Activated CD4-positive, alpha-beta T cell treated with anti-CD3 and anti-CD28 coated beads, Interleukin-2, amount 50 U/mL, for 4 hours (primary cell): ENCODE measurements around the gene IQCE.
"Not testable (repeated sequence)": the region's sequence is repeated elsewhere in the genome, so short reads cannot be mapped to it uniquely, and the experiment has no call there.

Source experiments
- DNase-seq, 2 experiments: peaks; one replicate each; pipeline ENCODE4 v3.0.0-alpha.2; 2020

Gene IQCE

DNA sequence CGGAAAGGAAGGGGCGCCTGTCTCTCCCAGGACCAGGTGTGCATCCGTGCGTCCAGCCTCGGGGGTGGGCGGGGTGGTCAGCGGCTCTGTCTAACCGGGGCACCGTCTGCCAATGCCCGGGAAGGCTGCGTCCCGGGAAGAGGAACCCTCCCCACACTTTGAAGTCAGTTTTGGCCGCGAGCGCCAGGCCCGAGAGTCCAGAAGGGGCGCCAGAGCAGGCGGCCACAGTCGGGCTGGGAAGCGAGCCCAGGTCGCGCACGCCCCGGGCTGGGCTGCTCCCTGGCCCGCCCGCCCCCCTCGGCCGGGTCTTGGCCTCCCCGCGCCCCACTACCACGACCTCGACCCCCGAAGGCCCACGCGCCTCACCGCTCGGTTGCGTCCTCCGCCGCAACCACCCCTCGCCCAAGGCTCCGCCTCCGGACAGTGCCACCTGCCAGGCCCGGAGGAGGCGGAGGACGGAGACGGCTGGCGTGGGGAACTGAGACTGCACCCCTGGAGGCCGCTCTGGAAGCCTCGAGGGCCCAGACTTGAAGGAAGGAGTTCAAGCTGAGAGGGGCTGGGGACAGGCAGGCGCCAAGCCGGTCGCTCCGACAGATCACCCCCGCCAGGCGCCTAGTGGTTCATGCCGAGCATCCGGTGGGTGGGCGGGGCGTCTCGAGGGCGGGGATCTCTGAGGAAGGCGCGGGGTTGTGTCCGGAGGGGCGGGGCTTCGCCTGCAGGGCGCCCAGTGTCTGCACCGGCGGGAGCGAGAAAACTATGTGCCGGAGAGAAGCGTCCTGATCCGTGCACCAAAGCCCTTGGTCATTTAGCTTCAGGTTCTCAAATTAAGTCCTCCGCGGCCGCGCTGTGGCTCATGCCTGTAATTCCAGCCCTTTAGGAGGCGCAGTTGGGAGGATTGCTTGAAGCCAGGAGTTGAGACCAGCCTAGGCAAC lies 3.4 kb upstream of the IQCE start, which contains the start of gene BRAT1:
BRAT1 (minus strand) TSS at position 404 of the 932 bp plus-strand sequence. CDS start 1,093 bp downstream, outside the sequence.
- DNase-seq = peak; percentile 94

DNA sequence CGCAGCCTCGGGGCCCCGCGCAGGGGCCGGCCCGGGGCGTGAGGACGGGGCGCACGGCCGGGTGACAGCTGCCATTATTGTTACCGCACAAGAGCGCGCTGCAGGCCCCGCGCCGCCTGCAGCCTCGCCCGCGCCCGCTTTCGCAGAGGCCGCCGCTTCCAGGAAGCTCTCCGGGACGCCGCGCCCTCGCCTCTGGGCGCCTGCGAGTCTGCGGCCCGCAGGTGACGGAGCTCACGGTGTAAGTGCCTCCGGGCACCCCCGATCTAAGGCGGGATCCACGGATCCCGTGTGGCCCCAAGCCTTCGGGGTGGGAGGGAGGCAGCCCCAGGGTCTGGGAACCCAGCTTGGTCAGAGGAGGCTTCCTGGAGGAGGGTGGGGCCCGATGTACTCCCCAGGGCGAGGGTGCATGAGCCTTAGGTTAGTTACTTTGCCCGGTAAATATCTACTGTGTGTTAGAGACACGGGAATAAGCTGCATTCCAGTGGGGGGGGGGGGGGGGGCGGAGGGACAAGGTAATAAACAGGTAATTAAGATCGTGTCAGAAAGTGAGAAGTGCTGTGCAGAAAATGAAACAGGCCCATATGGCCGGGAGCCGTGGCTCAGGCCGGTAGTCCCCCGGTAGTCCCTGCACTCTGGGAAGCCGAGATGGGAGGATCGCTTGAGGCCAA lies 638 bp downstream of the IQCE start:
- DNase-seq = no peak

DNA sequence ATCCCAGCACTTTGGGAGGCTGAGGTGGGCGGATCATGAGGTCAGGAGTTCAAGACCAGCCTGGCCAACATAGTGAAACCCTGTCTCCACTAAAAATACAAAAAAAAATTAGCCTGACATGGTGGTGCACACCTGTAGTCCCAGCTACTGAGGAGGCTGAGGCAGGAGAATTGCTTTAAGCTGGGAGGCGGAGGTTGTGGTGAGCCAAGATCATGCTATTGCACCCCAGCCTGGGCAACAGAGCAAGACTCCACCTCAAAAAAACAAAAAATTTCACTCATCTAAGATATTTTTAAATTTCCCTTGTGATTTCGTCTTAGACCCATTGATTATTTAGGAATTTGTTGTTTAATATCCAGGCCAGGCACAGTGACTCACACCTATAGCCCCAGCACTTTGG lies 5.2 kb downstream of the IQCE start:
- DNase-seq = not testable (repeated sequence)

DNA sequence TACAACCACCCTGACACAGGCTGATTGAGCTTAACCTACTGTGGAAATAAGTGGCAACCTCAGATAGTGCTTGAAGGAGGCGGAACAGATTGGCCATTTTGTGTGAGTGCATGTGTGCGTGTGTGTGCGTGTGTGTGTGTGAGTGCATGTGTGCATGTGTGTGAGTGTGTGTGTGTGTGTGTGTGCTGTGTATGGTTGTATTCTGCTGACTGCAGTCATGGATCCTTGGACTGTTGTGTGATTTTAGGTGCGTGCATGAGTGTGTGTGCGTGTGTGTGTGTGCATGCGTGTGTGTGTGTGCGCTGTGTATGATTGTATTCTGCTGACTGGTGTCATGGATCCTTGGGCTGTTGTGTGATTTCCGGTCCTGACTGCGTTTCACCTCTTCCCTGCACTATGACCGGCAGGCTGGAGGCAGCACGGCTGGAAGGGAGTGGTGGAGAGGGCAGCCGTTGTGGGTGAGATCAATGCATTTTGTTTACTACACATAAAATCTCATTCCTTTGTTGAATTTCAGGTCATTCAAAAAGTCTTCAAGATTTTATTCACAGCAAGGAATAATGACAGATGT lies 6.3 kb downstream of the IQCE start:
- DNase-seq = no peak

DNA sequence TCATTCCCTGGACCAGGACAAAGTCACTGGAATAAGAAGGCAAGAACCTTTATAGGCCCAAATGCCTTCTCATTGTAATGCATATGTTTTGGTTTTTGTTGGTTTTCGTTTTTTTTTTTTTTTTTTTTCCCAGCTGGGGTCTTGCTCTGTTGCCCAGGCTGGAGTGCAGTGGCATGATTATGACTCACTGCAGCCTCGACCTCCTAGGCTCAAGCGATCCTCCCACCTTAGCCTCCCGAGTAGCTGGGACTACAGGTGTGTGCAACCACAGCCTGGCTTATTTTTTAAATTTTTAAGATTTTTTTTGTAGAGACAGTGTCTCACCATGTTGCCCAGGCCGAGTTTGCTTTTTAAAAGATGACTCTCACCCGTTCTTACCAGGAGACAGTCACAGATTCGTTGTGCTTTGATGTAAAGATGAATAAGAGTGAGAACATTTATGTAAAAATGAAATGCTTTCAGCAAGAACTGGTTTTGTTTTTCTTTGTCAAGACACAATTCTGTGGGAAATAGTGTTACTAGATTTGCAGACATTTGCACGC lies 7.6 kb downstream of the IQCE start:
- DNase-seq = no peak

DNA sequence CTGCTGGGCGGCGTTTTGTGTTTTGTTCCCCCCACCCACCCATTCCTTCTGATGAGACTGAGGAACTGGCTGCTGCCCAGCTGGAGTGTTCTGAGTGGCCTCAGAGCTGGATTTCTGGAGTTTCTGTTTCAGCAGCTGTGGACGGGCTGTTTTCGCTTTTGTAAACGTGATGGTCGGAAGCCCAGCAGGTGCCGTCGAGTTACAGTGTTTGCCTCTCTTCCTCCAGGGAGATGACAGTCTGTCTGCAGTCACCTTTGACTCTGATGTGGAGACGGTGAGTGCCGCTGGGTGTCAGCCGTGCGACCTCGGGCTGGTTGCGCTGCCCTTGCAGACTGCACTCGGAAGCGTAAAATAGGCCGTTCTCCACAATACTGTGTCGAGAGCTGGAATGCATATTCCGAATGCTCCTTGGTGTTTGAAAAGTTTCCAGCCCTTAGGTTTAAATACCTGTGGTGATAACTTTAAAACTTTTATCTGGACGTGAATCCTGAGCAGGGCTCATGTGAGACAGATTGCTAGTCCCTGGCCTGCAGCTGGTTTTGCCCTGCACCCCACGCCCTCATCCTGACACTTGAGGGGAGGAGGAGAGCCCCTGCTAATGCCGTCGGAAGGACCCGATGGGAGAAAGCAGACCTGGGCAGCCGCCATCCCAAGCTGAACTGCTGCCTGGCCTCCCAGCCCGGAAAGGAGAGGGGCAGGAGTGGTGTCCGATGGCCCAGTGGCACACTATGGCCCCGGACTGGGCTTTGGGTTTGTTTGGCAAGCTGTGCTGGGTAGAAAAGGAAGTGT lies 8.3 kb downstream of the IQCE start:
- peak; percentile 13 to 20 for DNase-seq

DNA sequence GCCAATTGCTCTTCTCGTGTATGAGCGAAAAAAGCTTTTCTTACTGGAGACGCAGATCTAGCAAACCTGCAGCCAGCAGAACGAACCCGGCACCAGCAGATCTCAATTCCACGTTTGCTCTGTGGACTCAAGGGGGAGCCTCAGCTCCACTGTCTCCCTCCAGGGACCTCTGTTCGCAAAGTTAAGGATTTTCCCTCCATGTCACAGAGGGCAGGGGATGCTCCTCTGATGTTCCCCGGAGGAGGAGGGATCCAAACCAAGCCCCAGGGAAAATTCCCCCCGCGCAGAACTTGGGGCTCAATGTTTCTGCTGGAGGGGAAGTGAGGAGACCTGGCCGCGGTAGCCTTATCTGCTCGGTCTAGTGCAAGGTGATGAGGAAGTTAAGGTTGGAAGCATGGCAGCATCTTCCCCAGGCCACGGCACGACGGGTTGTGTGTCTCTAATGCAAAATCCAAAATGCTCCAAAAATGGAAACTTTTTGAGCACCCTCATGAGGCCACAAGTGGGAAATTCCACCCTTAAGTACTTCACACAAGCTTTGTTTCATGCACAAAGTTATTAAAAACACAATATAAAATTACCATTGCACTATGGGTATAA lies 9.0 kb downstream of the IQCE start:
- DNase-seq = no peak

DNA sequence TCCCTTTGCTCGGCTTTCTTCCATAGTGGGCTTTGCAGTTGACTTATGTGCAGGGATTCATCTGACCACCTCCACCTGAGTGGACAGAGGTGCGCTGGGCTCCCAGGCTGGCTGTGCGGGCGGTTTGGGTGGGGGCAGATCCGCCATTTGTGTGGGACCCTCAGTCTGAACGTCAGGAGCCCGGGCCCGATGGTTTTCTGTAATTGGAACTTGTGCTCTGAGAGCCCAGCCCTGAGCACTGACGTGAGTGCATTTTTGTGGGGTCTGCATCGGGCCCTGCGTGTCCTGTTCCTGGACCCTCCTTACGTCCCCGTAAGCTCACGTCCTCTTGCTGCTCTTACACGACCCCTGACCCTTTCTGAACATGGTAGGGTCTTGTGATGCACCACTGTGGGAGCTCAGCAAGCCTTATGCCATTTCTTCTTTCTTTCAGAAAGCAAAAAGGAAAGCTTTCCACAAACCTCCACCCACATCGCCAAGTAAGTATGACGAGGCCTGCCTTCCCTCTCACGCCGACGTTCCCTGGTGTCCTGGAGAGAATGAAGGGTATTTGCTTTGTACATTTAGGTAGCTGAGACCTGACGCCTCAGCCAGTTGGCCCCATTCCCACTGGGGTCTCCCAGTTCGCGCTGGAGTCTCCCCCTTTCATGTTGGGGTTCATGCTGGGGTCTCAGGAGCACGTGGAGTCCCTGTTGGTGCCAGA lies 9.9 kb downstream of the IQCE start:
- DNase-seq = no peak

DNA sequence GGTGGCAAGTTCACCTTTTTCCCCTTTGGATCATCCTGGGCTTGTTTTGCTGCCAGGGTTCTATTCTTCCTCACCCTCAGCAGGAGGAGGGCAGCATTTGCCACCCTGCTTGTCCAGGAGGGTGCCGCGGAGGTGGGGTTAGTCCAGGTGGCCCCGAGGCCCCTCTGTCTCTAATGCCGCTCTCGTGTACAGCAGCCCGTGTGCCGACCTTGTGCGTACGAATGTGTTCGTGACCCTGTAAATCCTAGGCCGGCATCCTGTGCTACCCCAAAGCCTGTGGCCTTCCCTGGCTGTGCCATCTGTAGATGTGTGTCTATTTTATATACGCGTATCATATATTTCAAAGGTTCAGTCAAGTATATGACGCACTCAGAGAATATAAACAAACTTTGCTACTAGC lies 10.6 kb downstream of the IQCE start:
- DNase-seq = no peak

DNA sequence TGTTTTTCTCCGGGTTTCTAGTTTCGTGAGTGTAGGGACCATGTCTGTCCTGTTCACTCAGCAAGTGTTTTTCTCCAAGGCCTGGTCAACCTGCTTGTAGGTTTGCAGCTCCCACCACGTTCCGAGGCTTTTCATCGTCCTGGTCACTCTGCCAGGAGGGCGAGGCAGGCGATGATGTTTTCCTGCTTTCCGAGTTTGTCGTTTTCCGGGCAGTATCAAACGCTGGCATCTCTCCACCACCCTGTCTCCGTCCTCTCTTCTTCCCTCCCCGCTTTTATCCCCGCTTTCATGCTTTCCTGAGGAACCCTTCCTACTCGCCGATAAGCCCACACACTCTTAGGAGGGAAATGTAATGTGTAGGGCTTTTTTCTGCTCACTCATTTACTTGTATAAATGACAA lies 11.2 kb downstream of the IQCE start:
- no peak for DNase-seq

DNA sequence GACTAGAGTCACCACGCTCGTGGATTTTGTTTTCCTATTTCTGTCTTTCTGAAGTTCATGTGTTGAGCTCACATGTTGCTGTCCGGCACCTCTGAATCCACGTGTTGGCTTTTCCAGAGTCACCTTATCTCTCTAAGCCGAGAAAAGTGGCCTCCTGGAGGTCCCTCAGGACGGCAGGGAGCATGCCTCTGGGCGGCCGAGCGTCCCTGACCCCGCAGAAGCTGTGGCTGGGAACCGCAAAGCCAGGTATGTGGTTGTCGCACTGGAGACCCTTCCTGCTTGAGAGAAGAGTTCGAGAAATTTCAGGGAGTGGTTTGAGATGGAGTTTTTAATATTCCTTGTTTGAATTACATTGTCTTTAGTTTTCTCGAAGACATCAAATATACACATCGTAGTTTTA lies 12.6 kb downstream of the IQCE start:
- no peak for DNase-seq

DNA sequence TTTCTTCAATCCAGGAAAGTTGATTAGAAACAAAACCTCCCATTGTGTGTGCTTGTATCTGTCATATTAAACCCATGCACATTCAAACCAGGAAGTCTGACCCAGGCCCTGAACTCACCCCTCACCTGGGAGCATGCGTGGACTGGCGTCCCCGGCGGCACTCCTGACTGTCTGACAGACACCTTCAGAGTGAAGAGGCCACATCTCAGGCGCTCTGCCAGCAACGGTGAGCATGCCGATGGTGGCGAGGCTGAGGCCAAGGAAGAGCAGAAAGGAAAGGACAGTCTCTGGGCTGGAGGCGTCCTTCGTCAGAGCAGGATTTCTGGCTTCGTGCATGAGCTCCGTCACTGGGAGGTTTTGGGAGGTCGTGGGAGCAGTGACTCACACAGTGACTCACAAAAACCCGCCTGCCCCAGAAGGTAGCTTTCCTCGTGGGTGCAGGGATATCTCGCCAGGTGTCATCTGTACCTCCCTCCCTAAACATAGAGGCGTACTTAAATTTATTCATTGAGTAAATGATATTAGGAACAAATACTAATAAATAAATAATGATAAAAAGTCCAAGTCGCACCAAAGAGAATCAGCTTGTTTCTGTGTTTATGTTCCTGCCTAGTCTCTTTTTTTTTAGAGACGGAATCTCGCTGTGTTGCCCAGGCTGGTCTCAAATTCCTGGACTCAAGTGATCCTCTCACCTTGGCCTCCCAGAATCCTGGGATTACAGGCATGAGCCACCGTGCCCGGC lies 13.5 kb downstream of the IQCE start:
- peak in 1 of 2 experiments; percentile 15 for DNase-seq

DNA sequence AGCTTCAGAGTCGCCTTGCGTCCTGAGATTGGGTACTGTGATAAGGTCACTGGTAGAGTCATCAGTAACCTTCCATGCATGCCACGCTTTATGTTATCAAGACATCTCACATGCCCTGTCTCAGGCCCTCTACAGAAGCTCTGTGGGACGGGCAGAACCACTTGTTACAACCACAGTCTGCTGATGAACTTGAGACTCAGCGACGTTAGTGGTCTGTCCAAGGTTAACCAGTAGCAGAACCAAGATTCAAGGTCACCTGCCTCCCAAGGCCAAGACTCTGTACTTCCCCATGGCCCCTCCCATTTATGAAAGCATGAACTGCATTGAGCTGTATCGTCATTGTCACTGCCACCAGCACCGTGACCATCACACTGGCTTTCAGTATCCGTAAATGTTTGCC lies 15.0 kb downstream of the IQCE start:
- DNase-seq = no peak

DNA sequence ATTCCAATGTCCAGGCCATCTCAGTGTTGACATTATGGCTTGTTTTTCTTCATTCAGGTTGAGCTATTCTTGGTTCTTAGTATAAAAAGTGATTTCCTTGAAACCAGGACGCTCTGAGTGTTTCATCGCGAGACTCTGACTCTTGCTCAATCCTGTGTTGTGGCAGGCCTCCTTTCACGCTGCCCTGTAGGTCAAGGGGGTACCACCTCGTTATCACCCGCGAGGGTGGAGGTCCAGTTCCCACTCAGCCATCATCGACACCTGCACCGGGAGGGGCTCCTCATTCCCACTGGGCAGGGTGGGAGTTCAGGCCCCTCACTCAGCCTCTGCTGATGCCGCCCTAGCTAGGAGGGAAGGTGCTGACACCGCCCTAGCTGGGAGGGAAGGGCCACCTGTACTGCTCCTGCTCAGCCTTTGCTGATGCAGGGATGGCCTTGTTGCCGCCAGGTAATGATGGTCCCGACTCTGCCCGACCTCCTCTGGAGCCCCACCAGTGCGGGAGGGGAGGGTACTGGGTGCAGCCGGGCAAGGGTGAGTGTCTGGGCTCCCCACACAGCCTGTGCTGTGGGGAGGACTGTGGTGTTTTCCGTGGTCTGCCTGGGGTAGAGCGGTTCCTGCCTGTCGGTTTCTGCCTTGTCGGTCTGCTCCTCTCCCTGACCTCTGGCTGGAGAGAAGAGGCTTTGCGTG lies 16.4 kb downstream of the IQCE start:
- DNase-seq = no peak

DNA sequence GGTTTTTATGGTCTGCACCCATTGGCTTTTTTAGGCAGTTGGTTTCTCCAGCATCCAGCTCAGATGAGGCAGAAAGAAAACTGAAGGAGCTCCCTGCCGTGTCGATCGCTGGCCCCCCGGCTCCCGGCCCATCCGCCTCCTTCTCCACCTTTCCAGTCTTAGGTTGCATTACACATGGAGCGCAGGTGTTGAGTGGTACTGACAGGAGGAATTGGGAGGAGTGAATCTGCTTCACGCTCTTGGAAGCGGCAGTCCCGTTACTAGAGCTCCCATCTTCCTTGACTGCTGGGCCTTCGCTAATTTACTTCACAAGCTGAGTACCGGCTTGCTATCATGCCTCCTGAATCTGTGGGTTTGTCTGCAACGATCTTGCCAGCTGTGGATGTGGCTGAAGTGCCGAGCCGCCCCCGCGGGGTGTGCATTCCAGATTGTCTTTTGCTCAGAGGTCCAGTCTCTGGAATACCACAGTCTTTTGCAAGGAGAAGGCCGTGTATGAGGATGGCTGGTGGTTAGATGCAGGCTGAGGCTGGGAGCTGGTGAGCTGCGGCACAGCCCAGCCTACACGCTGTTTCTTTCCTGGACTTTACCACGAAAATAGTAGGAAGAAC lies 17.1 kb downstream of the IQCE start:
- no peak for DNase-seq

DNA sequence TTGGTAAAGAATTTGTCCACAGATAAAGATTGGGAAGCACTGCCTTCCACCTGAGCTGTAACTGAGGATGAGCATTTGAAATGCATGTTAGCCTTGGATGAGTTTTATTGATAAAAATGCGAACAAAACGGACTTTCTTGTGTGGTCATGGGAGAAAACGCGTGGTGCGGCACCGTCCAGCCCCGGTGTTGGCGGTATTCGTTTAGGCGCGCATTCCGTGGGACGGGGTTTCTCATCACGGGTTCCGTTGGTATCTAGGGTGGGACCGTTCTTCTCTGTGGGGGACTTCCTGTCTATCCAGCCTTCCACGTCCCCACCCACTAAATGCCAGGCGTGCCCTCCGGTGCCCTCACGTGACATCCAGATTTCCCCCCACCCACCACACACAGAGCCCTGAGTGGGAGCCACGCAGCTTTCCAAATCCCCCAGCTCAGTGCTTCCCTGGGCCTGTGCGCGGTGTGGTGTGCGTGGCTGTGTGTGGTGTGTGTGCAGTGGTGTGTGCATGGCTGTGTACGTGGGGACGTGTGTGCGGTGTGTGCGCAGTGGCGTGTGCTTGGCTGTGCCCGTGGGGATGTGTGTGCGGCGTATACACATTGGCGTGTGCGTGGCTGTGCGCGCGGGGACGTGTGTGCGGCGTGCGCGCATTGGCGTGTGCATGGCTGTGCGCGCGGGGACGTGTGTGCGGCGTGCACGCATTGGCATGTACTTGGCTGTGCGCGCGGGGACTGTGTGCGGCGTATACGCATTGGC lies 18.1 kb downstream of the IQCE start:
- DNase-seq = no peak

DNA sequence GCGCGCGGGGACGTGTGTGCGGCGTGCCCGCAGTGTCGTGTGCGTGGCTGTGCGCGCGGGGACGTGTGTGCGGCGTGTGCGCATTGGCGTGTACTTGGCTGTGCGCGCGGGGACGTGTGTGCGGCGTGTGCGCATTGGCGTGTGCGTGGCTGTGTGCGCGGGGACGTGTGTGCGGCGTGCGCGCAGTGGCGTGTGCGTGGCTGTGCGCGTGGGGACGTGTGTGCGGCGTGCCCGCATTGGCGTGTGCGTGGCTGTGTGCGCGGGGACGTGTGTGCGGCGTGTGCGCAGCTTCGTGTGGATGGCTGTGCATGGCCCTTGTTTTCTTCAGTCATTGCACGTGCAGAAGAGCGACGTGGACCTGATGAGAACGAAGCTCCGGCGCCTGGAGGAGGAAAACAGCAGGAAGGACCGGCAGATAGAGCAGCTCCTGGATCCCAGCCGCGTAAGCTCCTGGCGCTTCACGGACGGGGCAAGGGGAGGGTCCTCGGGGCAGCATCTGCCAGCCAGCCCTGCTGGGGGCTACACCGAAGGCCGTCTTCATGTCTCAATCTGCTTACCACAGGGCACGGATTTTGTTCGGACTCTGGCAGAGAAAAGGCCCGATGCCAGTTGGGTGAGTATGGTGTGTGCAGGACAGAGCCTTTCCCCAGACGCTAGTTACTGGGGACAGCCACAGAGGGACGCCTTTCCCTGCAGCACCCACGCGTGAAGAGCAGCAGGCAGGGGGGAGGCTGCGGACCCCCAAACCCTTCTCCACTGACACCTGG lies 19.3 kb downstream of the IQCE start:
- no peak for DNase-seq

DNA sequence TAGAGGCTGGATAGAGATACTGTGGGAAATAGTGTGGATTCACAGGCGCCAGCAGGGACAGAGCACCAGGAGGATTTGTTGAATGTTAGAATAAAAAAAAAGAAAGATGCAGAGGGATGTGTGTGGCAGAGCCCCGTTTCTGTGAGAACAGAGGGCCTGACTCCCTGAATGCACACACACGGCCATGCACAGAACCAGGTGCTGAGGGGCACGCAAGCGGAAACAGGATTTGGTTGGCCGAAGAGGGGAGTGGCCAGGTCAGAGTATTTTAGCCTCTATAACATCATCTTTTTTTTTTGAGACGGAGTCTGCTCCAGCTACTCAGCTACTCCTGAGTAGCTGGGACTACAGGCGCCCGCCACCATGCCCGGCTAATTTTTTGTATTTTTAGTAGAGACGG lies 21.9 kb downstream of the IQCE start:
- DNase-seq = no peak
